GM12801 (cell line): Measurements from ENCODE around the gene DYNC1LI2.

Experiments used
- TF ChIP-seq, protein P1 (sequence below): IDR thresholded peaks from one replicate; pipeline ENCODE4 v1.5.1; 2011; ENCODE audit warnings: control low read depth; ENCODE audit not compliant: insufficient read length; ENCODE audit errors: extremely low read depth

DYNC1LI2 gene

DNA sequence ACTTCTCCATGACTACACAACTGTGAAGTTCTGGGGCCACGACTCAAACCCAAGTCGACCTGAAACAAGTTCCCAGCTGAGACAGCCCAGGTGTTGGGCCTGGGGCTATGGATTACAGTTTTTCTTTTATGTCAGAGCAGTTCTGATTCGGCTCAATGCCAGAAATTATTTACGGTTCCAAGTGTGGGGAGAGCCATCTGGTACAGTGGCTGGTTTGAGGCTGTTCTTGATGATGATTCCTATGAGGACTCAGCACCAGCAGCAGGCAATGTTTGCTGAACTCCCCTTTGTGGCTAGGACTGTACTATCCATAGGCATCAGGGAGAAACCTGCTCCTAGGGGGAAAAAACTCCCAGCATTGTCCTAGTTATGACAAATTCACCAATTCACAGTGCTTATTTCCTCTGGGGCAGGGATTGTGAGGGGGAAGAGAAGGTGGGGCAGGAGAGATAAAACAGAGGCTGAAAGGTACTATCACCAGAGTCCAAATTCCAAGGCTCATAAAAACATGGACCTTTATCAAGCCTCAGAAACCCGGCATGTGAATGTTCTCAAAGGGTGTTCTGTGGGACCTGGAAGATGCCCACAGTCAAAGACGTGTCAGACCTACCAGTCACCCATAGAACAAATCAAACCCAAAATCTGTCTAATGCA lies 36.6 kb downstream of the DYNC1LI2 start:
- TF ChIP-seq, protein P1, sequence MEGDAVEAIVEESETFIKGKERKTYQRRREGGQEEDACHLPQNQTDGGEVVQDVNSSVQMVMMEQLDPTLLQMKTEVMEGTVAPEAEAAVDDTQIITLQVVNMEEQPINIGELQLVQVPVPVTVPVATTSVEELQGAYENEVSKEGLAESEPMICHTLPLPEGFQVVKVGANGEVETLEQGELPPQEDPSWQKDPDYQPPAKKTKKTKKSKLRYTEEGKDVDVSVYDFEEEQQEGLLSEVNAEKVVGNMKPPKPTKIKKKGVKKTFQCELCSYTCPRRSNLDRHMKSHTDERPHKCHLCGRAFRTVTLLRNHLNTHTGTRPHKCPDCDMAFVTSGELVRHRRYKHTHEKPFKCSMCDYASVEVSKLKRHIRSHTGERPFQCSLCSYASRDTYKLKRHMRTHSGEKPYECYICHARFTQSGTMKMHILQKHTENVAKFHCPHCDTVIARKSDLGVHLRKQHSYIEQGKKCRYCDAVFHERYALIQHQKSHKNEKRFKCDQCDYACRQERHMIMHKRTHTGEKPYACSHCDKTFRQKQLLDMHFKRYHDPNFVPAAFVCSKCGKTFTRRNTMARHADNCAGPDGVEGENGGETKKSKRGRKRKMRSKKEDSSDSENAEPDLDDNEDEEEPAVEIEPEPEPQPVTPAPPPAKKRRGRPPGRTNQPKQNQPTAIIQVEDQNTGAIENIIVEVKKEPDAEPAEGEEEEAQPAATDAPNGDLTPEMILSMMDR: no peak

DNA sequence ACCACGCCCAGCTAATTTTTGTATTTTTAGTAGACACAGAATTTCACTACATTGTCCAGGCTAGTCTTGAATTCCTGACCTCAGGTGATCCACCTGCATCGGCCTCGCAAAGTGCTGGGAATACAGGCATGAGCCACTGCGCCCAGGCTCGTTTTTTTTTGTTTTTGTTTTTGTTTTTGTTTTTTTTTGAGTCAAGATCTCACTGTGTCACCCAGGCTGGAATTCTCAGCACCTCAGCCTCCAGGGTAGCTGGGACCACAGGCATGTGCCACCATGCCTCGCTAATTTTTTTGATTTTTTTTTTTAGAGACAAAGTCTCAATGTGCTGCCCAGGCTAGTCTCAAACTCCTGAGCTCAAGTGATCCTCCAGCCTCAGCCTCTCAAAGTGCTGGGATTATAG lies 37.3 kb downstream of the DYNC1LI2 start:
- TF ChIP-seq, protein P1: no peak

DNA sequence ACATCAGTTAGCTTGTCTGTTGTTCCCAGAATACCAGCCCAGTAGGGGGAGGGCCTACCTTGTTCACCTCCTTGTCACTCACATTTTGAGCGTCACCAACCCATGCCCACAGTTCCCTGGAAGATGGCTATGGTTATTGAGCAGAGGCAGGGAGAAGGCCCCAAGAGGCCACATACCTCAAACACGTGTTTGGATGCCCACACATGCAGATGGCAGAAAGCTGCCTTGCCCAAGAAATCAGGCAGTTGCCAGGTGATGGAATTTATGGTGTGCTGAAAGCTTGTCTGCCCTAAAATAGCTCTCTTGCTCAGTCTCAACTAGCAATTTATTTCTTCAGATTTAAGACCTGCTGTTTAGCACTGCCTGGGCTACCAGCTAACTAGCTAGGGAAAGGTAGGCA lies 38.3 kb downstream of the DYNC1LI2 start:
- TF ChIP-seq, protein P1: no peak

DNA sequence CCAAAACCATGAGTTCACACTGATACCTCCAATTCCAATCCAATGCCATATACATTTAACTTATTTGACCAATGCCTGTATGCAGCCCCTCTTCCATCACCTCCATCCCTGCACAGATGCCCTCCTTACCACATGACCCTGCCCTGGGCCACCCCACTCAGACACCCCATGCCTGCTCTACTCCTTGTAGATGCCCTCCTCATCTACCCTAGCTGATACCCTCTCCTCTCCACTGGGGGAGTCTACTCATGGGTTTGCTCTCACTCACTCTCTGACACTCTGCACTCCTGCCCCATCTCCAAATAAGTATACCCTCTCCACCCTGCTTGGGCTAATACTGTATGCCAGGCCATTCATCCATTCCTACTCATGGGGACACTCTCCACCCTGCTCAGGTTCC lies 38.9 kb downstream of the DYNC1LI2 start:
- TF ChIP-seq, protein P1: no peak

DNA sequence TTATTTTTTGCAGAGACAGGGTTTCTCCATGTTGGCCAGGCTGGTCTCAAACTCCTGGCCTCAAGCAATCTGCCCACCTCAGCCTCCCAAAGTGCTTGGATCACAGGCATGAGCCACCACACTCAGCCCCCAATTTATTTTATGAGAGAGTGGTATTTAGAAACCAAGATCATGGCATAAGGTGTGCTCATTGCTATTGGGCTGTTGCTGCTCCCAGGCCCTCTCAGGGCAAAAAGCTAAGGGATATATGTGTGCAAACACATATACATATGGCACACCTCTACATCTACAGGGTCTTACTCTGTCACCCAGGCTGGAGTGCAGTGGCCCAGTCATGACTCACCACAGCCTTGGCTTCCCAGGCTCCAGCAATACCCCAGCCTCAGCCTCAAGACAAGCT lies 39.8 kb downstream of the DYNC1LI2 start:
- TF ChIP-seq, protein P1: no peak

DNA sequence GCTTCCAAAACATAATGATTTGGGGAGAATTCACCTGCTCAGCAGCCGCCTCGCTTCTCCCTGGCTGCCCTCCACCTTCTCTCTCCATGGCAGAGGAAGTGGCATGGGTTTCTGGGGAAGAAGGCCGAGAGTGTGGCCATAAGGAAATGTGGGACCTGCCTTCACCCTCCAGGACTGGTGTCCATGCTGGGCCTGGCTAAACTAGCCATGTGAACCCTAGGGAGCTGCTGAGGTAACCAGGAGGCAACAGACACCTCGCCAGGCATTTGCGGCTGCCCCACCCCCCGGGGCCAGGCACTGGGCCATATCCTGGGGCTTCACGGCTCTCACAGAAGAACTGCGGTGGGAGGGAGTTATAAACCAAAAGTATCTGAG lies 44.9 kb downstream of the DYNC1LI2 start:
- TF ChIP-seq, protein P1: no peak

DNA sequence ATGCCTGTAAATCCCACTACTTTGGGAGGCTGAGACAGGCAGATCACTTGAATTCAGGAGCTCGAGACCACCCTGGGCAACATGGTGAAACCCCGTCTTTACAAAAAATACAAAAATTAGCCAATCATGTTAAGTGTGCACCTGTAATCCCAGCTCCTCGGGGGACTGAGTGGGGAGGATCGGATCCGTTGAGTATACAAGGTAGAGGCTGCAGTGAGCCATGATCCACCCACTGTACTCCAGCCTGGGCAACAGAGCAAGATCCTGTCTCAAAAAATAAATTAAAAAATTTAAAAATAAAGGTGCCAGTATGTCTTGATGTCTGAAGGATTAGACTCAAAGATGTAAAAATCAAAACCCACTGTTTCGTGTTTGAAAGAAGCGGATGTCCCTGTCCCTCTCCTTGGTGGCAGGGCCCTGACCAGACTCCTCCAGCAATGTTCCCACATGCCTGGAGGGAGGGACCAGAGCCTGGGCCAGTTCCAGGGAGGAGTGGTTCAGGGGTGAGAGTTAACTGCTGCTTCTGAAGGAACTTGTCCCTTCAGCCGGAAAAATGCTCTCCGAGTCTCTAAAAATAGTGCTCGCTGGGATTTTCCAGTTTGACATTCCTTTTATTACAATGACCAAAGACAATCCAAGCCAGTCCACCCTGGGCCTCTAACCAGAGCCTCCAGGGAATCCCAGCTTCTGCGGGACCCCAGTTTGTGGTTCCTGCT lies 45.5 kb downstream of the DYNC1LI2 start:
- TF ChIP-seq, protein P1: no peak
